Neural cell (in vitro differentiated cells): Measurements from ENCODE around the gene OAS1.

ENCODE experiments used
- CTCF ChIP-seq: fragments of 450-650 bp; IDR thresholded peaks from 2 replicates; pipeline ENCODE4 v1.5.1; 2014; ENCODE audit warnings: antibody characterized with exemption, mild to moderate bottlenecking, moderate library complexity; ENCODE audit not compliant: poor library complexity, severe bottlenecking
- RAD21 ChIP-seq: fragments of 450-650 bp; conservative IDR thresholded peaks from 2 replicates; pipeline ENCODE4 v1.6.1; 2014; ENCODE audit warnings: antibody characterized with exemption, mild to moderate bottlenecking, moderate library complexity

DNA sequence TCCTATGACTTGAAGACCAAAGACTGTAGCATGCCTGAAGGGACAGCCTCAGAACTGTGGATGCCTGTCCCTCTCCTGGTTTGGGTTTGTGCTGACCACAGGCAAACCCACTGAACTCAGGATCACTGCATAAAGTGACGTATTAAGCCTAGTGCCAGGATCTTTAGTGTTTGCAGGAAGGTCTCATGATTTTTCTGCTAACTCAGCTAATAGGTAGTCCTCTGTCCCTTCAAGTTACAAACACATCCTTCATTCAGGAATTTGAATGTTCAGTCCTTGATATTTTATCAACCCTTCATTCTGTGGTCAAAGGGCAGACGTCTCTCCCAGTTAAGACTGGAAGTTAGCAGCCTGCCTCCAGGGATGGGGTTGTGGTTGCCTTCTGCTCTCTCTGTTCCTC, 21.2 kb downstream of the OAS1 start:
- no peak for TF ChIP-seq CTCF
- TF ChIP-seq RAD21: no peak
